Heart right ventricle (tissue), 16 donors: ENCODE data around the gene UBE2QL1. TPM values are rescaled to one million over a fixed set of nuclear protein-coding genes. Genes with fewer than 3 reads are reported as not detected.
A peak's percentile ranks its signal among the peaks of the same experiment; 100 is the strongest.

Experiments
- ATAC-seq, 8 donors: fragments of 200-7000 bp; cut with Tn5 transposase; one replicate each; pipeline ENCODE4 v1.9.1; 2020; ENCODE audit warnings: mild to moderate bottlenecking in 8 of 8, moderate library complexity in 8 of 8, moderate number of reproducible peaks in 1 of 8
- DNase-seq, 2 donors: peaks; one replicate each; pipeline ENCODE4 v3.0.0-alpha.2; 2020
- H3K27ac ChIP-seq, 10 donors: fragments of 200-600 bp; sonication (generic) in 2 of 10; one replicate each; pipeline versions ENCODE4 v1.5.0 to v1.8.0; 2020 to 2022; ENCODE audit warnings: mild to moderate bottlenecking in 3 of 10
- H3K27me3 ChIP-seq, 7 donors: fragments of 200-600 bp; one replicate each; pipeline ENCODE4 v1.8.0; 2021 to 2022; ENCODE audit warnings: mild to moderate bottlenecking in 2 of 7
- H3K36me3 ChIP-seq, 9 donors: fragments of 200-600 bp; sonication (generic) in 1 of 9; one replicate each; pipeline versions ENCODE4 v1.5.0 to v1.8.0; 2020 to 2022; ENCODE audit warnings: mild to moderate bottlenecking in 2 of 9
- H3K4me1 ChIP-seq, 9 donors: fragments of 200-600 bp; sonication (generic) in 1 of 9; one replicate each; pipeline versions ENCODE4 v1.5.0 to v1.8.0; 2020 to 2022; ENCODE audit warnings: mild to moderate bottlenecking in 4 of 9
- H3K4me3 ChIP-seq, 10 donors: fragments of 200-600 bp; sonication (generic) in 2 of 10; one replicate each; pipeline versions ENCODE4 v1.5.0 to v1.8.0; 2020 to 2022; ENCODE audit warnings: mild to moderate bottlenecking in 7 of 10, moderate library complexity in 2 of 10
- H3K9me3 ChIP-seq, 11 donors: fragments of 200-600 bp in 10 of 11; sonication (generic) in 2 of 11; one replicate each; pipeline versions ENCODE4 v1.5.0 to v1.8.0; 2013 to 2022; ENCODE audit warnings: mild to moderate bottlenecking in 2 of 11, control low read depth in 1 of 11, moderate library complexity in 1 of 11
- CTCF ChIP-seq, 9 donors: fragments of 200-600 bp; sonication (generic) in 2 of 9; IDR thresholded peaks; one replicate each; pipeline versions ENCODE4 v1.5.0 to v1.8.0; 2021 to 2022; ENCODE audit warnings: antibody characterized with exemption in 9 of 9, mild to moderate bottlenecking in 5 of 9, moderate library complexity in 1 of 9
- WGBS, 2 donors: extraction: QIAGEN DNeasy Blood & Tissue Kit; methylation state at CpG; one replicate each; pipeline ENCODE4 v1.1.7; 2013; ENCODE audit warnings: inconsistent platforms in 1 of 2; 5-methylcytosine and 5-hydroxymethylcytosine counted together
- intact Hi-C, 10 donors: fragments of 100-400 bp; cut with DNase I; formaldehyde crosslinking; loops; one replicate each; pipeline versions ENCODE4 v1.11.1 to v1.14.2; 2022
- polyA plus RNA-seq, 2 donors: library from polyadenylated mRNA; stranded (reverse); fragments of 200-250 nt; gene quantifications; one replicate each; pipeline ENCODE4 v1.2.3, GENCODE V29; 2013
- total RNA-seq, 10 donors: library from RNA; stranded (reverse); fragmentation: NEBNext Ultra II Directional in 3 of 10; extraction: Animal tissue kit (Norgen Biotek cat#: 25700) in 3 of 10; gene quantifications; one replicate each; pipeline versions ENCODE4 v1.2.1 to v1.2.4, GENCODE V29; 2021 to 2023
- donor health status: Arrhythmogenic right ventricular cardiomyopathy.
- donor health status: ischemic (EF 13 %, LVEDD 7.1; RV severe dilation, severe dysfunction).
- donor health status: healthy with polysubstance abuse.
- donor health status: DM: no; HTN: yes; CAD: no.
- donor health status: DM: no; HTN: no; CAD: no.
- donor health status: ischemic (EF 25% LVEDD 6.9; RV normal size, moderate dysfunction).
- donor health status: ischemic (EF 25% LVEDD 5.7; RV mildly dilated, moderate dysfunction).
- donor health status: healthy.
- donor health status: DM: yes; HTN: yes; CAD: no.
- donor health status: Ischemic cardiomyopathy.
- donor health status: ischemic (EF 35%, LVEDD 5.7; RV mildly dilated, moderate dysfunction).
- donor health status: nonischemic (EF 11% LVEDD 7.7; RV severe dilation, severe dysfunction).
- donor health status: DM: yes; HTN: yes; CAD: no.
- donor health status: PGD.
- donor health status: ischemic (EF 29% LVEDD 5.4; RV normal size, mild dysfunction).
- donor health status: nonischemic (EF 23%, LVEDD 6.1; RV moderate dilation, normal function).

UBE2QL1 gene
- total and polyA plus RNA-seq, 12 donors: 8.9 to 26.3 (median 18.1) TPM

- no peak for TF ChIP-seq CTCF (IDR thresholded peaks at IDR 0.05)
- Histone ChIP-seq H3K9me3 (no peaks in the 10 kb centered on the region), H3K27ac (no peak overlapping the region), H3K36me3 (no peaks in the 10 kb centered on the region), H3K4me3 (no peak overlapping the region), H3K4me1 (no peaks in the 10 kb centered on the region), H3K27me3 (peaks cover 0 to 6% (median 0%) of the 10 kb centered on the region in 7 donors)
- WGBS, 2 donors: 89% methylated on average over 15 of the region's 15 CpGs
- intact Hi-C loops: no loop called here
- no peak for ATAC-seq
- no peak for DNase-seq
These were observed 37.5 kb upstream of the UBE2QL1 start for GRCh38 chr5:6411141-6411540.

- TF ChIP-seq CTCF (IDR thresholded peaks at IDR 0.05): no peak
- H3K36me3 ChIP-seq: no peaks in the 10 kb centered on the region
- H3K27me3 ChIP-seq: peaks cover 0 to 6% (median 0%) of the 10 kb centered on the region in 7 donors
- no peak overlapping the region for H3K27ac ChIP-seq
- DNase-seq: no peak
- no peaks in the 10 kb centered on the region for H3K4me1 ChIP-seq
- intact Hi-C loops: no loop called here
- H3K9me3 ChIP-seq: no peaks in the 10 kb centered on the region
- peak overlapping the region in 1 of 10 donors; percentile 7 for H3K4me3 ChIP-seq
- ATAC-seq: no peak
- WGBS, 2 donors: 65 to 73% methylated on average over 4 of the region's 4 CpGs
These were observed 35.8 kb upstream of the UBE2QL1 start for GRCh38 chr5:6412811-6413210.

DNA sequence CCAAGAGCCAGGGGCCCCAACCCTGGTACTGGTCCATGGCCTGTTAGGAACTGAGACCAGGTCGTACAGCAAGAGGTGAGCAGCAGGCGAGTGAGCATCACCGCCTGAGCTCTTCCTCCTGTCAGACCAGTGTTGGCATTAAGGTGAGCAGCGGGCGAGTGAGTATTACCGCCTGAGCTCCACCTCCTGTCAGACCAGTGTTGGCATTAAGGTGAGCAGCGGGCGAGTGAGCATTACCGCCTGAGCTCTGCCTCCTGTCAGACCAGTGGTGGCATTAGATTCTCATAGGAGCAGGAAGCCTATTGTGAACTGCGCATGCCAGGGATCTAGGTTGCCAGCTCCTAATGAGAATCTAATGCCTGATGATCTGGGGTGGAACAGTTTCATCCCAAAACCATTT lies 31.0 kb upstream of the UBE2QL1 start:
- no peaks in the 10 kb centered on the region for H3K9me3 ChIP-seq
- H3K4me1 ChIP-seq: peaks cover 0 to 10% (median 0%) of the 10 kb centered on the region in 9 donors
- H3K27me3 ChIP-seq: peaks cover 0 to 4% (median 0%) of the 10 kb centered on the region in 7 donors
- 91 to 95% methylated on average over 10 of the region's 10 CpGs for whole genome bisulfite sequencing, 2 donors
- H3K4me3 ChIP-seq: no peak overlapping the region
- no peak overlapping the region for H3K27ac ChIP-seq
- ATAC-seq (no peak), DNase-seq (no peak)
- intact Hi-C loops: no loop called here
- no peak for TF ChIP-seq CTCF (IDR thresholded peaks at IDR 0.05)
- no peaks in the 10 kb centered on the region for H3K36me3 ChIP-seq

GRCh38 chr5:6418679-6419276 lies 29.9 kb upstream of the UBE2QL1 start:
- H3K9me3 ChIP-seq: no peaks in the 10 kb centered on the region
- no peak overlapping the region for H3K4me3 ChIP-seq
- no peak for TF ChIP-seq CTCF (IDR thresholded peaks at IDR 0.05)
- no peaks in the 10 kb centered on the region for H3K36me3 ChIP-seq
- peak overlapping the region in 1 of 10 donors; percentile 17 for H3K27ac ChIP-seq
- 75 to 84% methylated on average over 3 of the region's 3 CpGs for WGBS, 2 donors
- intact Hi-C loops: no loop called here
- peaks cover 0 to 10% (median 0%) of the 10 kb centered on the region in 9 donors for H3K4me1 ChIP-seq
- ATAC-seq (no peak), DNase-seq (no peak)
- peaks cover 0 to 4% (median 0%) of the 10 kb centered on the region in 7 donors for H3K27me3 ChIP-seq
